ENCODE measurements around the gene HAUS2. TPM values are rescaled to one million over a fixed set of nuclear protein-coding genes. Genes with fewer than 3 reads are reported as not detected.
A peak's percentile ranks its signal among the peaks of the same experiment; 100 is the strongest.

HAUS2 gene
- total and polyA plus RNA-seq, 2 experiments from 2014 or later, result 9.6 to 36.8 TPM

GRCh38 chr15:42584031-42584765, 35.6 kb downstream of the HAUS2 start:
- Histone ChIP-seq H3K36me3 (replicated peaks; ENCODE audit: insufficient read depth, low read depth) (no peaks in the 10 kb centered on the region), H2AFZ (no peak overlapping the region), H3K79me2 (no peaks in the 10 kb centered on the region), H3K9me3 (ENCODE audit: low read depth) (no peaks in the 10 kb centered on the region), H3K4me2 (no peak overlapping the region), H3K27me3 (peaks cover 22% of the 10 kb centered on the region), H3K9me2 (replicated peaks; ENCODE audit: insufficient read depth) (no peaks in the 10 kb centered on the region), H4K20me1 (ENCODE audit: insufficient read depth, poor library complexity, severe bottlenecking) (no peaks in the 10 kb centered on the region), H3K4me3 (no peak overlapping the region), H3K27ac (no peak overlapping the region), H3K4me1 (ENCODE audit: insufficient read depth) (peaks cover 6% of the 10 kb centered on the region)
- WGBS (ENCODE audit: low lambda C conversion rate, missing lambda C conversion rate), result 38% methylated on average over 4 of the region's 4 CpGs
- no peak for TF ChIP-seq EZH2 (IDR thresholded peaks at IDR 0.05; ENCODE audit: borderline replicate concordance)
- TF ChIP-seq EZH2phosphoT487 (IDR thresholded peaks at IDR 0.05; ENCODE audit: low read depth, severe bottlenecking, unreplicated experiment), result no peak
- no peak for TF ChIP-seq CTCF (IDR thresholded peaks at IDR 0.05; ENCODE audit: poor library complexity)
- no peak for DNase-seq (ENCODE audit: low spot score)

- WGBS (ENCODE audit: low lambda C conversion rate, missing lambda C conversion rate), result 98% methylated on average over 5 of the region's 5 CpGs
- Histone ChIP-seq H3K9me3 (ENCODE audit: low read depth) (no peaks in the 10 kb centered on the region), H4K20me1 (ENCODE audit: insufficient read depth, poor library complexity, severe bottlenecking) (no peaks in the 10 kb centered on the region), H3K4me1 (ENCODE audit: insufficient read depth) (no peaks in the 10 kb centered on the region), H3K36me3 (replicated peaks; ENCODE audit: insufficient read depth, low read depth) (no peaks in the 10 kb centered on the region), H3K4me3 (no peak overlapping the region), H3K4me2 (no peak overlapping the region), H3K9me2 (replicated peaks; ENCODE audit: insufficient read depth) (no peaks in the 10 kb centered on the region), H3K27me3 (no peaks in the 10 kb centered on the region), H3K79me2 (no peaks in the 10 kb centered on the region), H3K27ac (no peak overlapping the region), H2AFZ (no peak overlapping the region)
- DNase-seq (ENCODE audit: low spot score), result no peak
- no peak for TF ChIP-seq EZH2phosphoT487 (IDR thresholded peaks at IDR 0.05; ENCODE audit: low read depth, severe bottlenecking, unreplicated experiment)
Observed at GRCh38 chr15:42590619-42591237, 42.1 kb downstream of the HAUS2 start.

- DNase-seq (ENCODE audit: low spot score), result peak; percentile 36
- no peak overlapping the region for H3K4me3 ChIP-seq
Observed at GRCh38 chr15:42591238-42591934, 42.7 kb downstream of the HAUS2 start.

More at GRCh38 chr15:42591238-42591934, 42.7 kb downstream of the HAUS2 start:
- TF ChIP-seq EZH2phosphoT487 (IDR thresholded peaks at IDR 0.05; ENCODE audit: low read depth, severe bottlenecking, unreplicated experiment) (no peak), CTCF (IDR thresholded peaks at IDR 0.05; ENCODE audit: poor library complexity) (peak; percentile 22)
- Histone ChIP-seq H3K36me3 (replicated peaks; ENCODE audit: insufficient read depth, low read depth) (no peaks in the 10 kb centered on the region), H4K20me1 (ENCODE audit: insufficient read depth, poor library complexity, severe bottlenecking) (no peaks in the 10 kb centered on the region), H3K27ac (no peak overlapping the region), H2AFZ (no peak overlapping the region), H3K4me2 (no peak overlapping the region), H3K27me3 (no peaks in the 10 kb centered on the region), H3K4me1 (ENCODE audit: insufficient read depth) (no peaks in the 10 kb centered on the region), H3K9me3 (ENCODE audit: low read depth) (no peaks in the 10 kb centered on the region), H3K9me2 (replicated peaks; ENCODE audit: insufficient read depth) (no peaks in the 10 kb centered on the region), H3K79me2 (no peaks in the 10 kb centered on the region)
- WGBS (ENCODE audit: low lambda C conversion rate, missing lambda C conversion rate), result 81% methylated on average over 10 of the region's 10 CpGs

All from hepatocyte (in vitro differentiated cells).